NCI-H128 (cell line): ENCODE measurements around the gene KHNYN.

Experiments
- DNase-seq: peaks from one replicate; lab custom pipeline; 2025; ENCODE audit not compliant: unreplicated experiment; lab: John Stamatoyannopoulos, UW

The KHNYN gene

DNA sequence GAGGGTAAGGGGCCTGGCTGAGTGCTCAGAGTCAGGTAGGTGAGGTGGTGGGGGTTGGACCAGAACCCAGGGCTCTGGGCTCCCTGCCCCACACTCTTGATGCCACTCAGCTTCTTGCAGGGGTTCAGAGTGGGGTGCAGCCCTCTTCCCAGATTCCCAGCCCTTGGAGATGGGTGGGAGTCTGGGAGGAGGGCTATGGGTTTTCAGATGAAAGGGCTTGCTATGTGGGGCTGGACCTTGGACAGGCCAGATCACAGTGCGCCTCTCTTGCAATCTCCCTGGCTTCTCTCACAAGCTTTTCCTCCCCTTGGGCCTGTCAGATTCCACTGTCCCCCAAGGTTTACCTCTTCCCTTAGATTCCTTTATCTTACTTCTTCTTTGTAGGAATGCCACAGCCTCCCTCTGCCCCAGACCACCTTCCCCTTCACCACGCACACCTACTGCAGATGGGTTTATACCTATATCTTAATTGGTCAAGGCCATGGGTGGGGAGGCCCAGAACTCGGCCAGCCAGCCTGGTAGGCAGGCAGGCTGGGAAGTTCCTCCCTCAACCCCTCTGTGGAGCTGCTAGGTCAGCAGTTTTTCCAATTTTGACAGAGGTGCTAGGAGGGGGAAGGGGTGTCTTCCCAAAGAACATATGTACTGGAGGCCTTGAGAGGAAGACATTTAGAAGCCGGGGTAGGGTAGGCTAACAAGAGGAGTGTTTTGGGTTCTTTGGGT is 29.6 kb upstream of the KHNYN start:
- no peak for DNase-seq

DNA sequence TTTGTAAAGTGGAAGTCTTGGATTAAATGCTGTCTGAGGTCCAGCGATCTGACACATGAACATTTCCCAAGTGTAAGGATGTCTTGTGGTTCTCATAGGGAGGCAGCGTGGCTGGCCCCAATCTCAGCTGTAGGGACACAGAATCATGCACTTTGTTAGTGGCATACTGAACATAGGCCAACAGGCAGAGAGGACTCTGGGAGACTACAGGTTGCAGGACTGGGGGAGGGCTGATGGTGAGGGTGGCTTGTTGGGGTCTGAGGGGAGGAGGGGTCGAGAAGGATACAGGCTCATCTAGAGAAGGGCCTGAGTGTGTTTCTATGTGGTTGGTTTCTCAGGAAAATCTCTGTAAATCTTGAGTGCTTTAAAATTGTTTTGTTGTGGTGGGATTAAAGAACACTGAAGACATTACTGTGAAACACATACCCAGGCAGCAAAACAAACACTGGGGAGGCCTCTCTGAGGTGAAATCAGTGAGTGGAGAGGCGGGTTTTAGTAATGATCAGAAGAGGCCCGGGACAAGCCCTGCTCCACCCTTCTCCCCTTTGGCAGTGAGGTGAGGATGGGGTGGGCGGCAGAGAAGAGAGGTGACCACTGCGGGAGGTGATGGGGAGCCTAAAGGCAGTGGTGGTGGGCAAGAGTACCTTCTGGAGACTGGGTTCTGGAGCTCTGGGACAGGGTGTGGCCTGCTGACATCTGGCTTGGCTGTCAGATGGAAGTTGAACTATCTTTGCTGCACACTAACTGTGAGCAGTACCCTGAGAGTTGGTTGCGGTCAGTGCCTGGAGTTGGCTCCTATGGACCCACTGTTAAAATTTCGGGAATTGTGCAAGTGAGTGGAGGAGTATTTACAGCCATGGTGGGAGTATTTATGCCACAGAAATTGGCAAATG is 27.7 kb upstream of the KHNYN start:
- DNase-seq = no peak

DNA sequence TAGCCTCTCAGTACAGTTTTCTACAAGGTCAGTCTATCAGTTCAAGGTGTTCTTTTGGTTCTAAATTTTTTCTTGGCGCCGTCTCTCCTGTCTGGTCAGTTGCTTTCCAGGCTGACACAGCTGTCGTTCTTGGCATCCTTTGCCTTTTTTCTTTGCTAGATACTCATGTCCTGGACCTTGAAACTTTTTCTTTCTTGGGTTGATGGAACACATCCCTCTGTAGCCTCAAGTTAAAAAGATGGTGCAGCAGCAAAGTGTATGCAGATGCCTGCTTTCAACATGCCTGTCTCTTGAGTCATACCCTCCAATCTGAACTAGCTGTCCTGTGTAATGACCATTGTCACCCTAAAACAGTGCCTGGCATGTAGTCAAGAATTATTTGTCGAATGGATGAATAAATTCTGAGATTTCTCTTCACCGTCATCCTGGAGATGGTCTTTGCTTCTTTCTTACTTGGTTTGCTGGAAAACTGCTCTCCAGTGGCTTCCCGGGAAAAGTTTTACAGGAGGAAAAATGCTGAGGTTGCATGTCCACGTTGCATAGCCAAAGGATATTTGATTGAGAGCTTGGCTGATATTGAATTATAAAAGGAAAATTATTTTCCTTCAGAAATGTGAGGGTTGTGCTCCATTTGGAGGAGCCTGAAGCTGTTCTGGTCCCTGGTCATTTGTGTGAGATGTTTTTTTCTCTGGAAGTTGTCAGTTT is 26.3 kb upstream of the KHNYN start:
- no peak for DNase-seq

DNA sequence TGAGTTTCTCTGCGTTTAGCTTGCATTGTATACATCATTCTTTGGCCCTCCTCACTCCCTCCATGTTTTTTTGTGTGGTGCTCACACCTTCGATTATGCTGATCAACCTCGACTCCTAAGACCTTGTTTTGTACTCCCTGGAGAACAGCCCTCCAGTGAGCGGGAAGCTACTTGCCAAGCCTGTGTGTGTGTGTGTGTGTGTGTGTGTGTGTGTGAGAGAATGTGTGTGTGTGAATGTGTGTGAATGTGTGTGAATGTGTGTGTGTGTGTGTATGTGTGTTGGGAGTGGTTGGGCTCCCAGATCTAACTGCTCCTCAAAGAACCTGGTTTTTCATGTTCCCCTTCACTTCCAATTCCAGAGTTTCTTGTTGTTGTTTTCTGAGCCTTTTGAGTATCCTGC is 24.9 kb upstream of the KHNYN start:
- no peak for DNase-seq

DNA sequence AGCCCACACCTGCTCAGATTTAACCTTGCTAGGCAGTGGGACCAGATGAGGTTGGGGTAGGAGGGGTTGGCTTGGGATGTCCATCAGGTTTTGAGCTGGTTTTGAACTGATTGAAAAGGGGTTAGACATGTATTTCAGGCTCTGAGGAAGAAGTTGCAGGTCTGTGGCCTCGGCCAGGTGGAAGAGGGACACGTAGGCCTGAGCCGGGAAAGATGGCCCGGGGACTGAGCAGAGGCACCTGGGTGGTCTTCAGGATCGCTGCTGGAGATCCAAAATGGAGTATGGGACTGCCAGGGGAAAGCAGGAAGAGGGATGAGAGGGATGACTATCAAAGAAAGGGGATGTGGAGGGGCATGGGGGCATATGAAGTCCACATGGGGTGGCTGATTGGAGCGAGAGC is 23.3 kb upstream of the KHNYN start:
- DNase-seq = no peak

DNA sequence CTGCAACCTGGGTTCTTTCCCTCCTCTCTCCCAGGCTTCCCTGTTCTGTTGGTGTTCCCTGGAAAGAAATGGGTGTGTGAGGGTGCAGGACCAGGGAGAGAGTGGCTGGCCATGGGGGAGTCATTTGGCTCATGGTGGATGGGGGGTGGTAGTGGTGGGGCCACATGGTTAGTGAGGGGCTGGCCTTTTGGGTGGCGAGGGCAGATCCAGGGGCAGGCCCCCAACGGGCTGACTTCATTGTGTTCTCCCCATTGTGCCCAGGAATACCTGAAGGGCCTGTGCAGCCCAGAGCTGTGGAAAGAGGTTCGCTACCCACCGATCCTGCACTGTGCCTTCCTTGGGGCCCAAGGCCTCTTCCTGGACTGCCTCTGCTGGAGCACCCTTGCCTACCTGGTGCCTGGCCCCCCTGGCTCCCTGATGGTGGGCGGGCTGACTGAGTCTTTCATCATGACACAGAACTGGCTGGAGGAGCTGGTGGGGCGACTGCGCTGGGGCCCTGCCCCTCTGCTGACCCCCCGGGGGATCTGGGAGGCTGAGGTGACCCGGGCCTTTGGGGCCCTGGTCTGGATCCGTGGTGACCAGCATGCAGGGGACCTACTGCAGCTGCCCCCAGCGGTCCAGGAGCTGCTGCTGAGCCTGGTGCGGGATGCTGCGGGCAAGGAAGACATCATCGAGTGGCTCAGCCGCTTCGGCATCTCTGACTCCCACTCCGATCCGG is 22.0 kb upstream of the KHNYN start:
- DNase-seq = no peak

DNA sequence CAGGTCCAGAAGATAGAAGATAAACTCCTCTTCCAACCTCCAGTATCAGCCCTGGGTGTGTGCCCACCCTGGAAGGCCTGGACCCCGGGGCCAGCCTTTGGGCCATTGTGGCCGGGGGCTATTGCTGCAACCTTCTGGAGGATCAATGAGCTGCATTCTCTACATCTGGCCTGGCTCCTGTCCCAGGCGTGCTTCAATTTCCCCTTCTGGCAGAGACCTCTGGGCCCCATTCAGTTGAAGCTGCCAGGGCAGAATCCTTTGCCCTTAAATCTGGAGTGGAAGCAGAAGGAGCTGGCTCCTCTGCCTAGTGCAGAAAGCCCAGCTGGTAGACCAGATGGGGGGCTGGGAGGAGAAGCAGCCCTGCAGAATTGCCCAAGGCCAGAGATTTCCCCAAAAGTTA is 21.0 kb upstream of the KHNYN start:
- no peak for DNase-seq

DNA sequence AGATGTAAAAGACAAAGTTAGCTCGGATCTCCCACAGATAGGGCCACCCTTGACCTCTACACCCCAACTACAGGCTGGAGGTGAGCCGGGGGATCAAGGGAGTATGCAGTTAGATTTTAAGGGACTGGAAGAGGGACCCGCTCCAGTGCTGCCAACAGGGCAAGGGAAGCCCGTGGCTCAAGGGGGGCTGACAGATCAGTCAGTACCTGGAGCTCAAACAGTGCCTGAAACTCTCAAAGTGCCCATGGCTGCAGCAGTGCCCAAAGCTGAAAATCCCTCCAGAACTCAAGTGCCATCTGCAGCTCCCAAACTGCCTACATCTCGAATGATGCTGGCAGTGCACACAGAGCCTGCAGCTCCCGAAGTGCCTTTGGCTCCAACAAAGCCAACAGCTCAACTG is 20.6 kb upstream of the KHNYN start:
- DNase-seq = no peak

DNA sequence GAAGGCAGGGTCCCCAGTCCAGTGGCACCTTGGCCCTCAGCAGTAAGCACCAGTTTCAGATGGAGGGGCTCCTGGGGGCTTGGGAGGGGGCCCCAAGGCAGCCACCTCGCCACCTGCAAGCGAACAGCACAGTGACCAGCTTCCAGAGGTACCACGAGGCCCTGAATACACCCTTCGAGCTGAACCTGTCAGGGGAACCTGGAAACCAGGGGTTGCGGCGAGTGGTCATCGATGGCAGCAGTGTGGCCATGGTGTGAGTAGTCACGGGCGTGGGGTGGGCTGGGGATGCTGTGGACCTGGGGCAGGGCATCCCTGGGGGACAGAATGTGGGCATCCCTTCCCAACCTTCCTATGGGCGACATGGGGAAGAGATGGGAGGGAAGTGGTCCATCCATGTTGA is 19.8 kb upstream of the KHNYN start:
- no peak for DNase-seq

DNA sequence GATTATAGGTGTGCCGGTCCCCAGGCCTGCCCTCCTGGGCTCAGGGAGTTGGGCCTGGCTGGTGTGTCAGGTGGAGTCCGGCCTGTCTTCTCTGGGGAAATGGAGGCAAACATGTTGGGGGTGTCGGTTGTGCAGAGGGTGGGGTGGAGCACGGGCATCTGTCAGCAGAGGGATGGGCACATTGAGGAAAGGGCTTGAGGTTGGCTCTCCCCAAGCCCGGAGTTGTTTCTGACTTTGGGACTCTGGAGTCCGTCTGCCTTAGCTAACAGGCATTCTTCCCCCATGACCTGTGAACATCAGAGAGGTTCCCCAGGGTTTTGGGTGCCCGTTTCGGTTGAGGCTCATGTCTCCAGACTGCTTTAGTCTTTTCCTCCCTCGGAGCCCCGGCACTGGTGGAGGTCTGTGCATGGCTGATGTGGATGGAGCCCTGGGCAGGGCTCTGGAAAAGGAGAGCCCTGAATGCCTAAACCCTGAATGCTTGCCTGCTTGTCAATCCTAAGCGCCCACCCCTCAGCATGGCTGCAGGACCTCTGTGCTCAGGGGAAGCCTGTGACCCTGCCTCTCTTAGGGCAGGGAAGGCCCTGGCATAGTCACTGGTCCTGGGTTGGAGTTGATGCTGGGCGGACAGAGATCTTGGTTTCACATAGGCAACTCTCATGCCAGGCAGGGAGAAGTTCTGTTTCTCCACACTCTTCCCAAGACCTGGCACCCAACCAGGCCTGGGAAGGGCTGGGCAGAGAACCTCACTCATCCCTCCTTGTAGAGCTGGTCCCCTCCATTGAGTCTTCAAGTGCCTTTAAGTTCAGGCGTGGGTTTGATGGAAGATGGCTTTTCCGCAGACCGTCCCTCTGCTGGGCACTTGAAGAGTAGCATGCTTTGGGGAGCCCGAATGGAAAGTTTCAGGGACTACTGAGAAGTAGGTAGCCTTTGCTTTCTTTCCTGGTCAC is 18.0 kb upstream of the KHNYN start:
- no peak for DNase-seq

DNA sequence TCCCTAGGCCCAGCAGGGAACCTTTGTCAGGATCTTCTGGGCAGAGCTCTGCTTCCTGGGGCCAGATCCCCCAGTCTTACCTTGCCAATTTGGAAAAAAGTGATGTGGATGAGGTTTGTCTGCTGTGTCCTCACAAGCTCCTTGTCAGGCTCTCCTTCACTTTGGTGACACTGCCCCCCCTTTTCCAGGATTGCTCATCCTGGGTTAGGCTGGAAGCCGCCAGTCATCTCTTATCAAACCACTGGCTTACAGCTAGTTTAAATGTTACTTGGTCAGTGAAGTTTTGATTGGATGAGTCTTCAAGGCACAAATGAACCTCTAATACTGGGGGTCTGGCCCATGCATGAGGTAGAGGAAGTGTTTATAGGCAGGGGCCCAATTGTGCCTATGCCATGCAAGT is 15.7 kb upstream of the KHNYN start:
- no peak for DNase-seq

DNA sequence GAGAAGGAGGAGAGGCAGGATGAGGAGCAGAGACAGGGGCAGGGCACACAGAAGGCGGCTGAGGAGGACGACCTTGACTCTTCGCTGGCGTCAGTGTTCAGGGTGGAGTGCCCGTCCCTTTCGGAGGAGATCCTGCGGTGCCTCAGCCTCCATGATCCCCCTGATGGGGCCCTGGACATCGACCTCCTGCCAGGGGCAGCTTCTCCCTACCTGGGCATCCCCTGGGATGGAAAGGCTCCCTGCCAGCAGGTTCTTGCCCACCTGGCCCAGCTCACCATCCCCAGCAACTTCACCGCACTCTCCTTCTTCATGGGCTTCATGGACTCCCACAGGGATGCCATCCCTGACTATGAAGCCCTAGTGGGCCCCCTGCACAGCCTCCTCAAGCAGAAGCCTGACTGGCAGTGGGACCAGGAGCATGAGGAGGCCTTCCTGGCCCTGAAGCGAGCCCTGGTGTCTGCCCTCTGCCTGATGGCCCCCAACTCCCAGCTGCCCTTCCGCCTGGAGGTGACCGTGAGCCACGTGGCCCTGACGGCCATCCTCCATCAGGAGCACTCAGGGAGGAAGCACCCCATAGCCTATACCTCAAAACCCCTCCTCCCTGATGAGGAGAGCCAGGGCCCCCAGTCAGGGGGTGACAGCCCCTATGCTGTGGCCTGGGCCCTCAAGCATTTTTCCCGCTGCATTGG is 14.9 kb upstream of the KHNYN start:
- DNase-seq = no peak

DNA sequence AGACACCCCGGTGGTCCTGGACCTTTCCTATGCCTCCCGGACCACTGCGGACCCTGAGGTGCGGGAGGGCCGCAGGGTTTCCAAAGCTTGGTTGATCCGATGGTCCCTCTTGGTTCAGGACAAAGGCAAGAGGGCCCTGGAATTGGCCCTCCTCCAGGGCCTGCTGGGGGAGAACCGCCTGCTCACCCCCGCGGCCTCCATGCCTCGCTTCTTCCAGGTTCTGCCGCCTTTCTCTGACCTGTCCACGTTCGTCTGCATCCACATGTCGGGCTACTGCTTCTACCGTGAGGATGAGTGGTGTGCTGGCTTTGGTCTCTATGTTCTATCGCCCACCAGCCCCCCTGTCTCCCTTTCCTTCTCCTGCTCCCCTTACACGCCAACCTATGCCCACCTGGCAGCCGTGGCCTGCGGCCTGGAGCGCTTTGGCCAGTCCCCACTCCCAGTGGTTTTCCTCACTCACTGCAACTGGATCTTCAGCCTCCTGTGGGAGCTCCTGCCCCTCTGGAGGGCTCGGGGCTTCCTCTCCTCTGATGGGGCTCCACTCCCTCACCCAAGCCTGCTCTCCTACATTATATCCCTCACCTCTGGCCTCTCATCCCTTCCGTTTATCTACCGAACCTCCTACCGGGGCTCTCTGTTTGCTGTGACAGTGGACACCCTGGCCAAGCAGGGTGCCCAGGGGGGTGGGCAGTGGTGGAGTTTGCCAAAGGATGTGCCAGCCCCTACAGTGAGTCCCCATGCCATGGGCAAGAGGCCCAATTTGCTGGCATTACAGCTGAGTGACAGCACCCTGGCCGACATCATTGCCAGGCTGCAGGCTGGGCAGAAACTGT is 14.1 kb upstream of the KHNYN start:
- DNase-seq = no peak

DNA sequence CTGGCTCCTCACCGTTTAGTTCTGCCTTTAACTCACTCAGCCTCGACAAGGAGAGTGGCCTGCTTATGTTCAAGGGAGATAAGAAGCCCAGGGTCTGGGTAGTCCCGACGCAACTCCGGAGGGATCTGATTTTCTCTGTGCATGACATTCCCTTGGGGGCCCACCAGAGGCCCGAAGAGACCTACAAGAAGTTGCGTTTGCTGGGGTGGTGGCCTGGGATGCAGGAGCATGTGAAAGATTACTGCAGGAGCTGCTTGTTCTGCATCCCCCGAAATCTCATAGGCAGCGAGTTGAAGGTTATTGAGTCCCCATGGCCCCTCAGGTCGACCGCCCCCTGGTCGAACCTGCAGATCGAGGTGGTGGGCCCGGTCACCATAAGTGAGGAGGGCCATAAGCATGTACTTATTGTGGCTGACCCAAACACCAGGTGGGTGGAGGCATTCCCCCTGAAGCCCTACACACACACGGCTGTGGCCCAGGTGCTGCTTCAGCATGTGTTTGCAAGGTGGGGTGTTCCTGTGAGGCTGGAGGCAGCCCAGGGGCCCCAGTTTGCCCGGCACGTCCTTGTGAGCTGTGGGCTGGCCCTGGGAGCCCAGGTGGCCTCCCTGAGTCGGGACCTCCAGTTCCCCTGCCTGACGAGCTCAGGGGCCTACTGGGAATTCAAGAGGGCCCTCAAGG is 13.4 kb upstream of the KHNYN start:
- no peak for DNase-seq

DNA sequence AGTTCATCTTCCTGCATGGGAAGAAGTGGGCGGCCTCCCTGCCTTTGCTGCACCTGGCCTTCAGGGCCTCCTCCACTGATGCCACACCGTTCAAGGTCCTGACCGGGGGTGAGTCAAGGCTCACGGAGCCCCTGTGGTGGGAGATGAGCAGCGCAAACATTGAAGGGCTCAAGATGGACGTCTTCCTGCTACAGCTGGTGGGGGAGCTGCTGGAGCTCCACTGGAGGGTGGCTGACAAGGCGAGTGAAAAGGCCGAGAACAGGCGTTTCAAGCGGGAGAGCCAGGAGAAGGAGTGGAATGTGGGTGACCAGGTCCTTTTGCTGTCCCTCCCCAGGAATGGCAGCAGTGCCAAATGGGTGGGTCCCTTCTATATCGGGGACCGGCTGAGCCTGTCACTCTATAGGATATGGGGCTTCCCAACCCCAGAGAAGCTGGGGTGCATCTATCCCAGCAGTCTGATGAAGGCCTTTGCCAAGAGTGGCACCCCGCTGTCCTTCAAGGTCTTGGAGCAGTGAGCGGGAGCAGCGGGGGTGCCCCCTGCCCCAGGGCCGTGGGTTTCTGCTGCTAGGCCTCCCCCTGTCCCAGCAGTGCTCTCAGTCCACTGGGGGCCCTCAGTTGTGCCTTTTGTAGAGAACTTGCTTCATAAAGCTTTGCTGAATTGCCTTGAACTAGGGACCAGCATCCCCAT is 12.7 kb upstream of the KHNYN start:
- no peak for DNase-seq

DNA sequence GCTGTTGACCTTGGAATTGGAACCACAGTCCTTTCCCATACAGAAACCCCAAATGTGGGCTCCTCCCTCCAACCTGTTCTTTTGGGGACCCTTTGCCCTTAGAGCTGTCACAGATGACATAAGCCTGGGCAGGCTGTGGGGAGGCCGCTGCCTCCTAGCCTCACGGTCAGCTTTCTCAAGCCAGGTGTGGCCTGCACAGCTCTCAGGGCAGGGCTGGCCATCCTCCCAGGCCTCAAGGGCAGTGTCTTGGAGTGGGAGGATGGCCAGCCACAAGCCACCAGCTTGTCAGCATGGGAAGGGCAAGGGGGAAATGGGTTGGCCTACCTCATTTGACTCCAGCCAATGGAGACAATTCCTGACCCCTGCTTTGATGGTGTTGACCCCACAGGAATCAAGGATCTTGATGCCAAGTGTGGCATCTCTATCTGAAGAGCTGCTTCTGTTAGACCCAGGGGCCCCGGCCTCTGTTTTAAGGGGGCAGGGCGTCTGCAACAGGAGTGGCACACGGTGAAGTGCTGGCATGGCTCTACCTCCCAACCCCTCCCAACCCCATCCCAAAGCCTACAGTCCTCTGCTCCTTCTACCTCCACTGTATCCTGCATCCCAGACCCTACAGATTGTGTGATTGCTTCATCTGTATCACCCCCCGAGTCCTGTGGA is 11.8 kb upstream of the KHNYN start:
- DNase-seq = no peak

DNA sequence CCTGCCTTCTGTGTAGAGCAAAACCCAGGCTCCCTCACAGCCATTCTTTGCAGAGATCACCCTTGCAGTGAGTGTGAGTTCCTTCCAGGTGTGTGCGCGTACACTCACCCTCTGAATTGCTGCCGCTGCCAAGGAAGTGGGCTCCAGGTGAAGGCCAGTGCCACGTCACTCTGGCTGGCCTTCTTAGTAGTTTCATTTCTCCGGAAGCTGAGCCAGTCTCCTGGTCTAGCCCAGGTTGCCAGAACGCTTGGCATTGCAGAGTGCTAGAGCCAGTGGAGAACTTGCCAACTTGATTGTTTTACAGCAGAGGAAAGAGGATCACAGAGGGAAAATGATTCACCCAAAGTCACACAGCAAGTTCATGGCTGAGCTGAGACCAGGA is 11.3 kb upstream of the KHNYN start:
- no peak for DNase-seq
